GM12878 (cell line): ENCODE measurements around the gene KPNA5. TPM values are rescaled to one million over a fixed set of nuclear protein-coding genes. Genes with fewer than 3 reads are reported as not detected.

Source experiments
- BHLHE40 ChIP-seq, 2 experiments: fragments of 450-650 bp in 1 of 2; IDR thresholded peaks; 2 replicates each; pipeline ENCODE4 v1.6.1; 2011 to 2017; ENCODE audit warnings: low read depth in 2 of 2, borderline replicate concordance in 1 of 2, improper control_type of control experiment in 1 of 2, low read length in 1 of 2, mild to moderate bottlenecking in 1 of 2
- HDAC6 ChIP-seq: fragments of 200-600 bp; sonication (generic); IDR thresholded peaks from one replicate; pipeline ENCODE4 v1.8.0; 2017; ENCODE audit warnings: antibody characterized with exemption; ENCODE audit not compliant: unreplicated experiment
- IKZF2 ChIP-seq, 2 experiments: fragments of 450-650 bp; IDR thresholded peaks; 2 replicates each; pipeline ENCODE4 v1.6.1; 2017; ENCODE audit warnings: mild to moderate bottlenecking in 2 of 2, moderate library complexity in 2 of 2
- MEF2B ChIP-seq: fragments of 450-650 bp; IDR thresholded peaks from 2 replicates; pipeline ENCODE4 v1.6.1; 2018; ENCODE audit warnings: mild to moderate bottlenecking, moderate library complexity; ENCODE audit not compliant: partially characterized antibody, poor library complexity, severe bottlenecking
- MXI1 ChIP-seq: fragments of 150-350 bp; IDR thresholded peaks from 2 replicates; pipeline ENCODE4 v1.6.1; 2011; ENCODE audit warnings: low read depth, mild to moderate bottlenecking, inconsistent platforms, low read length, improper control_type of control experiment
- NBN ChIP-seq: fragments of 450-650 bp; IDR thresholded peaks from 2 replicates; pipeline ENCODE4 v1.6.1; 2016
- NFYA ChIP-seq: IDR thresholded peaks from 2 replicates; pipeline ENCODE4 v1.6.1; 2011; ENCODE audit warnings: low read depth, mild to moderate bottlenecking, low read length, improper control_type of control experiment, borderline replicate concordance
- PAX5 ChIP-seq: IDR thresholded peaks from 2 replicates; pipeline ENCODE4 v1.6.1; 2011; ENCODE audit warnings: low read depth, low read length, borderline replicate concordance
- RELA ChIP-seq: fragments of 450-650 bp; IDR thresholded peaks from 2 replicates; pipeline ENCODE4 v1.8.0; 2014; ENCODE audit warnings: borderline replicate concordance; ENCODE audit not compliant: partially characterized antibody
- TCF3 ChIP-seq: IDR thresholded peaks from 2 replicates; pipeline ENCODE4 v1.6.1; 2012; ENCODE audit warnings: low read depth, mild to moderate bottlenecking, low read length, borderline replicate concordance; ENCODE audit not compliant: insufficient read depth
- TCF7 ChIP-seq: IDR thresholded peaks from 2 replicates; pipeline ENCODE4 v1.6.1; 2014; ENCODE audit warnings: antibody characterized with exemption, borderline replicate concordance
- WRNIP1 ChIP-seq: IDR thresholded peaks from 2 replicates; pipeline ENCODE4 v1.6.1; 2011; ENCODE audit warnings: low read depth, low read length, improper control_type of control experiment, borderline replicate concordance
- polyA plus RNA-seq, 11 experiments: library from polyadenylated mRNA; depleted of rRNA in 4 of 11; unstranded in 6 of 11; stranded (reverse) in 5 of 11; fragments of >200 nt; fragmentation: Nextera tagmentation in 4 of 11; fragmentation: Illumina TruSeq in 1 of 11; extraction: Ambion mirVana in 4 of 11; extraction: Trizol in 1 of 11; gene quantifications; 1 replicate in 1 of 11; 2 replicates in 10 of 11; pipeline versions ENCODE4 v1.2.1 to v1.2.3, GENCODE V29; 2011 to 2016; ENCODE audit warnings: inconsistent platforms in 2 of 11, missing spikeins in 2 of 11, low read depth in 1 of 11
- total RNA-seq, 4 experiments: library from RNA; depleted of rRNA in 3 of 4; stranded (reverse); fragments of >200 nt in 3 of 4; fragmentation: Illumina TruSeq in 1 of 4; extraction: Trizol in 1 of 4; gene quantifications; 2 replicates each; pipeline versions ENCODE4 v1.2.1 to v1.2.3, GENCODE V29; 2013 to 2021
- TF ChIP-seq, protein P1 (sequence below): fragments of 450-650 bp; IDR thresholded peaks from 2 replicates; pipeline ENCODE4 v1.6.1; 2016; ENCODE audit warnings: mild to moderate bottlenecking
- TF ChIP-seq, protein P2 (sequence below): fragments of 450-650 bp; formaldehyde crosslinking; IDR thresholded peaks from 2 replicates; pipeline ENCODE4 v1.4.0; 2020; ENCODE audit warnings: mild to moderate bottlenecking, moderate library complexity
- TF ChIP-seq, protein P3 (sequence below): IDR thresholded peaks from 2 replicates; pipeline ENCODE4 v1.6.1; 2012; ENCODE audit warnings: low read depth, low read length, improper control_type of control experiment
- TF ChIP-seq, protein P4 (sequence below): fragments of 450-650 bp; IDR thresholded peaks from 2 replicates; pipeline ENCODE4 v1.6.1; 2017; ENCODE audit warnings: mild to moderate bottlenecking, moderate library complexity

KPNA5 gene
- total and polyA plus RNA-seq, 10 of the 15 experiments (the other 5 are each of a cell fraction or from before 2014, with no cell fraction given): 1.9 to 7.6 (median 4.5) TPM

DNA sequence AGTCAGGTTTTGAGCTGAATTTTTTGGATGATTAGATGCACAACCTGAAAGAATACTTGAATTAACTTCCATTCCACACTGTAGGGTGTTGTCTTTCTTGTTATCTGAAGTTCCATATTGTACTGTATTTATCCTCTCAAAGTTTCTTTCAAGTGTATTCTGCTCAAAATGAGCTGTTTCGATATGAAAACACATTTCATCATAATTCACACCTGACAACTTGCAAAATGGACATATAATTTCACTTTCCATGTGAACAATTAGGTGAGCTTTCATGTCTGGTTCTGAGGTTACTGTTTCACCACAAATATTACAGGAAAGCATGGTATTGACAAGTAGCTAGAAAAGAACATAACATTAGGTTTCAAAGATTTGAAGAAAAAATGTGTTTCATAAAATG is 14.1 kb upstream of the KPNA5 start (continued):
- TF ChIP-seq, protein P1, sequence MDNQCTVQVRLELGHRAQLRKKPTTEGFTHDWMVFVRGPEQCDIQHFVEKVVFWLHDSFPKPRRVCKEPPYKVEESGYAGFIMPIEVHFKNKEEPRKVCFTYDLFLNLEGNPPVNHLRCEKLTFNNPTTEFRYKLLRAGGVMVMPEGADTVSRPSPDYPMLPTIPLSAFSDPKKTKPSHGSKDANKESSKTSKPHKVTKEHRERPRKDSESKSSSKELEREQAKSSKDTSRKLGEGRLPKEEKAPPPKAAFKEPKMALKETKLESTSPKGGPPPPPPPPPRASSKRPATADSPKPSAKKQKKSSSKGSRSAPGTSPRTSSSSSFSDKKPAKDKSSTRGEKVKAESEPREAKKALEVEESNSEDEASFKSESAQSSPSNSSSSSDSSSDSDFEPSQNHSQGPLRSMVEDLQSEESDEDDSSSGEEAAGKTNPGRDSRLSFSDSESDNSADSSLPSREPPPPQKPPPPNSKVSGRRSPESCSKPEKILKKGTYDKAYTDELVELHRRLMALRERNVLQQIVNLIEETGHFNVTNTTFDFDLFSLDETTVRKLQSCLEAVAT: no peak
- TF ChIP-seq PAX5 (no peak), TCF3 (no peak), BHLHE40 (IDR thresholded peaks at IDR 0.05; ENCODE audit: borderline replicate concordance in 1 of 2, low read depth in 2 of 2, low read length in 1 of 2) (peak; percentile 54 to 61; a peak in 3 of 4 replicates), HDAC6 (no peak), TCF7 (peak; percentile 64; the same call in 1 of the 2 replicates), WRNIP1 (no peak), MEF2B (peak; percentile 36), NFYA (no peak), MXI1 (peak; percentile 68; the same call in 1 of the 2 replicates), RELA (no peak), IKZF2 (IDR thresholded peaks at IDR 0.05) (peak; percentile 86), NBN (no peak)
- TF ChIP-seq, protein P2, sequence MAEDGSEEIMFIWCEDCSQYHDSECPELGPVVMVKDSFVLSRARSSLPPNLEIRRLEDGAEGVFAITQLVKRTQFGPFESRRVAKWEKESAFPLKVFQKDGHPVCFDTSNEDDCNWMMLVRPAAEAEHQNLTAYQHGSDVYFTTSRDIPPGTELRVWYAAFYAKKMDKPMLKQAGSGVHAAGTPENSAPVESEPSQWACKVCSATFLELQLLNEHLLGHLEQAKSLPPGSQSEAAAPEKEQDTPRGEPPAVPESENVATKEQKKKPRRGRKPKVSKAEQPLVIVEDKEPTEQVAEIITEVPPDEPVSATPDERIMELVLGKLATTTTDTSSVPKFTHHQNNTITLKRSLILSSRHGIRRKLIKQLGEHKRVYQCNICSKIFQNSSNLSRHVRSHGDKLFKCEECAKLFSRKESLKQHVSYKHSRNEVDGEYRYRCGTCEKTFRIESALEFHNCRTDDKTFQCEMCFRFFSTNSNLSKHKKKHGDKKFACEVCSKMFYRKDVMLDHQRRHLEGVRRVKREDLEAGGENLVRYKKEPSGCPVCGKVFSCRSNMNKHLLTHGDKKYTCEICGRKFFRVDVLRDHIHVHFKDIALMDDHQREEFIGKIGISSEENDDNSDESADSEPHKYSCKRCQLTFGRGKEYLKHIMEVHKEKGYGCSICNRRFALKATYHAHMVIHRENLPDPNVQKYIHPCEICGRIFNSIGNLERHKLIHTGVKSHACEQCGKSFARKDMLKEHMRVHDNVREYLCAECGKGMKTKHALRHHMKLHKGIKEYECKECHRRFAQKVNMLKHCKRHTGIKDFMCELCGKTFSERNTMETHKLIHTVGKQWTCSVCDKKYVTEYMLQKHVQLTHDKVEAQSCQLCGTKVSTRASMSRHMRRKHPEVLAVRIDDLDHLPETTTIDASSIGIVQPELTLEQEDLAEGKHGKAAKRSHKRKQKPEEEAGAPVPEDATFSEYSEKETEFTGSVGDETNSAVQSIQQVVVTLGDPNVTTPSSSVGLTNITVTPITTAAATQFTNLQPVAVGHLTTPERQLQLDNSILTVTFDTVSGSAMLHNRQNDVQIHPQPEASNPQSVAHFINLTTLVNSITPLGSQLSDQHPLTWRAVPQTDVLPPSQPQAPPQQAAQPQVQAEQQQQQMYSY (CRISPR knock-in tag): no peak
- TF ChIP-seq, protein P3, sequence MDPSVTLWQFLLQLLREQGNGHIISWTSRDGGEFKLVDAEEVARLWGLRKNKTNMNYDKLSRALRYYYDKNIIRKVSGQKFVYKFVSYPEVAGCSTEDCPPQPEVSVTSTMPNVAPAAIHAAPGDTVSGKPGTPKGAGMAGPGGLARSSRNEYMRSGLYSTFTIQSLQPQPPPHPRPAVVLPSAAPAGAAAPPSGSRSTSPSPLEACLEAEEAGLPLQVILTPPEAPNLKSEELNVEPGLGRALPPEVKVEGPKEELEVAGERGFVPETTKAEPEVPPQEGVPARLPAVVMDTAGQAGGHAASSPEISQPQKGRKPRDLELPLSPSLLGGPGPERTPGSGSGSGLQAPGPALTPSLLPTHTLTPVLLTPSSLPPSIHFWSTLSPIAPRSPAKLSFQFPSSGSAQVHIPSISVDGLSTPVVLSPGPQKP: no peak
- TF ChIP-seq, protein P4, sequence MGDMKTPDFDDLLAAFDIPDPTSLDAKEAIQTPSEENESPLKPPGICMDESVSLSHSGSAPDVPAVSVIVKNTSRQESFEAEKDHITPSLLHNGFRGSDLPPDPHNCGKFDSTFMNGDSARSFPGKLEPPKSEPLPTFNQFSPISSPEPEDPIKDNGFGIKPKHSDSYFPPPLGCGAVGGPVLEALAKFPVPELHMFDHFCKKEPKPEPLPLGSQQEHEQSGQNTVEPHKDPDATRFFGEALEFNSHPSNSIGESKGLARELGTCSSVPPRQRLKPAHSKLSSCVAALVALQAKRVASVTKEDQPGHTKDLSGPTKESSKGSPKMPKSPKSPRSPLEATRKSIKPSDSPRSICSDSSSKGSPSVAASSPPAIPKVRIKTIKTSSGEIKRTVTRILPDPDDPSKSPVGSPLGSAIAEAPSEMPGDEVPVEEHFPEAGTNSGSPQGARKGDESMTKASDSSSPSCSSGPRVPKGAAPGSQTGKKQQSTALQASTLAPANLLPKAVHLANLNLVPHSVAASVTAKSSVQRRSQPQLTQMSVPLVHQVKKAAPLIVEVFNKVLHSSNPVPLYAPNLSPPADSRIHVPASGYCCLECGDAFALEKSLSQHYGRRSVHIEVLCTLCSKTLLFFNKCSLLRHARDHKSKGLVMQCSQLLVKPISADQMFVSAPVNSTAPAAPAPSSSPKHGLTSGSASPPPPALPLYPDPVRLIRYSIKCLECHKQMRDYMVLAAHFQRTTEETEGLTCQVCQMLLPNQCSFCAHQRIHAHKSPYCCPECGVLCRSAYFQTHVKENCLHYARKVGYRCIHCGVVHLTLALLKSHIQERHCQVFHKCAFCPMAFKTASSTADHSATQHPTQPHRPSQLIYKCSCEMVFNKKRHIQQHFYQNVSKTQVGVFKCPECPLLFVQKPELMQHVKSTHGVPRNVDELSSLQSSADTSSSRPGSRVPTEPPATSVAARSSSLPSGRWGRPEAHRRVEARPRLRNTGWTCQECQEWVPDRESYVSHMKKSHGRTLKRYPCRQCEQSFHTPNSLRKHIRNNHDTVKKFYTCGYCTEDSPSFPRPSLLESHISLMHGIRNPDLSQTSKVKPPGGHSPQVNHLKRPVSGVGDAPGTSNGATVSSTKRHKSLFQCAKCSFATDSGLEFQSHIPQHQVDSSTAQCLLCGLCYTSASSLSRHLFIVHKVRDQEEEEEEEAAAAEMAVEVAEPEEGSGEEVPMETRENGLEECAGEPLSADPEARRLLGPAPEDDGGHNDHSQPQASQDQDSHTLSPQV: no peak; the same call in 1 of the 2 replicates
